ENCODE data around the gene PHYHD1.

PHYHD1 gene

DNA sequence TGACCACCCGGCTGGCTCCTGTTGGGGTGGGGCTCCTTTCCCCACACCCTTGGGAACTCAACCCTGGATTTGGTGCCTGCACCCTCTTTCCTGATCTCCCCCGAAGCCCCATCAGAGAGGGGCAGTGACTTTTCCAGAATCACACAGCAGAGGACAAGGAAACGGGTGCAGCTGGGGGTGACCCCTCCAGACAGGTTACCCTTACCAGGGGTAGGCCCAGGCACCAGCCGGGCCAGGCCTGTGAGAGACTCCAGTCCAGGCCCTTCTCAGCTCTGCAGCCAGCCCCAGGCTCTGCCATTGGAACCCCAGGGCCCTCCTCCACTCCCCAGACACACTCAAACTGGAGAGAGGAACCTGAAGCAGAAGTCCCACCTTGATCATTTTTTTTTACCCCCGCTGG, 19.0 kb upstream of the PHYHD1 start:
- no peak for DNase-seq

DNA sequence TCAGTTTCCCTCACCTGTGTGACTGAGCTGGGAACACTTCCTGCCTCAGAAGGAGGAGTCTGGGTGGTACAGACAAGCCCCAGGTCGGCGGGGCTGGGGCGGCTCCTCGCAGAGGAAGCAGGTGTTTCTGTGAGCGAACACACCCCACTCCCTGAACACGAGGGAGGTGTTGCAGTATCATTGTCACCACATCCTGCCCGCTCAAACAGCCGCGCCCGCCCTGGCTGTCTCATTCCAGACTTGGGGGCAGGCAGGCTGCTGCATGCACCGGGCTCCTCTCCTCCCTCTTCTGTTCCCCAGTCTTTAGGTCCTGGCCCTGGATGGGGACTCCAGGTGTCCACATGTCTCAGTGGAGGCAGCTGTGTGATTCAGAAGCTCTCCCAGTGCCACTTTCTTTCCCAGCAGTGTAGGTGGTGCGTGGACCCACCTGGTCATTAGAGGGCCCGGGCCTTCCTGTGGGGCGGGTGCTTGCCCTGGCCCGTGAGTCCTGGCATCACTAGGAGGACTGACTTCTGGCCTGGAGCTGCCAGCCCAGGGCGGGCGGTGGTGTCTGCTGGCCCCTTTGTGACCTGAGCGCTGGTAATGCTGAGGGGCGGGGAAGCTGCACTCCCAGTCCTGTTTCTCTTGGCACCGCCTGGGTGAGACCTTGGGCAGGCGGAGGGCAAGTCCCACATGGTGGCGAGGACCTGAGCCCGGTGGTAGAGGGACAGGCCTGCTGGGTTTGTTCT, 18.3 kb upstream of the PHYHD1 start:
- DNase-seq, result peak; percentile 64

DNA sequence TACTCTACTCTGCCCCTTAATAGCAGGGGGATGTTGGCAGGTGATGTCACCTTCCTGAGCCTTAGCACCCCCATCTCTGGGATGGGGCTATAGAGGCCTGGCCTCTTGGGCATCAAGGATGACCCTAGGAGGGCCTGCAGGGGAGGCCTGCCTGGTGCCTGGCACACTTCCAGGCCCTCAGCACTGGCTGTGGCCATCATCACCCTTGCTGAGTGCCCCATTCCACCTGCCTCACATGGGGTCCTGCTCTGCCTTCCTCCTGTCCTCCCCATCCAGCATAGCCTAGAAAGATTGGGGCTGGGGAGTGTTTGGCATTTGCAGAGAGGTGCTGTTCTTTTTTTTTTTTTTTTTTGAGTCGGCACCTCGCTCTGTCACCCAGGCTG, 17.7 kb upstream of the PHYHD1 start:
- no peak for DNase-seq

DNA sequence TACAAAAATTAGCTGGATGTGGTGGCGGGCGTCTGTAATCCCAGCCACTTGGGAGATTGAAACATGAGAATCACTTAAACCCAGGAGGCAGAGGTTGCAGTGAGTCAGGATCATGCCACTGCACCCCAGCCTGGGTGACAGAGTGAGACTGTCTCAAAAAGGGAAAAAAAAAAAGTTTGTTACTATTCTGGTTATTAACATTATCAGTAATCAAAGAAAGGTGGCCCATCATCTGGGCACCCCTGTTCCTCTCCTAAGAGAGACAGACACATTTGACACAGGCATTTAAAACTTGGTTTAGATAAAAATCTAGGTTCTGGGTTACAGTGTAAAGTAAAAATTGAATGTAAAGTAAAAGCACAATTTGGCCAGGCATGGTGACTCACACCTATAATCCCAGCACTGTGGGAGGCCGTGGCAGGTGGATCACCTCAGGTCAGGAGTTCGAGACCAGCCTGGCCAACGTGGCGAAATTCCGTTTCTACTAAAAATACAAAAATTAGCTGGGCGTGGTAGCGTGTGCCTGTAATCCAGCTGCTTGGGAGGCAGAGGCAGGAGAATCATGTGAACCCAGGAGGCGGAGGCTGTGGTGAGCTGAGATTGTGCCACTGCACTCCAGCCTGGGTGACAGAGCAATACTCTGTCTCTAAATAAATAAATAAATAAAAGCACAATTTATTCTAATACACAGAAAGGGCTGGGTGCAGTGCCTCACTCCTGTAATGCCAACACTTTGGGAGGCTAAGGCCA, 16.7 kb upstream of the PHYHD1 start:
- no peak for DNase-seq

DNA sequence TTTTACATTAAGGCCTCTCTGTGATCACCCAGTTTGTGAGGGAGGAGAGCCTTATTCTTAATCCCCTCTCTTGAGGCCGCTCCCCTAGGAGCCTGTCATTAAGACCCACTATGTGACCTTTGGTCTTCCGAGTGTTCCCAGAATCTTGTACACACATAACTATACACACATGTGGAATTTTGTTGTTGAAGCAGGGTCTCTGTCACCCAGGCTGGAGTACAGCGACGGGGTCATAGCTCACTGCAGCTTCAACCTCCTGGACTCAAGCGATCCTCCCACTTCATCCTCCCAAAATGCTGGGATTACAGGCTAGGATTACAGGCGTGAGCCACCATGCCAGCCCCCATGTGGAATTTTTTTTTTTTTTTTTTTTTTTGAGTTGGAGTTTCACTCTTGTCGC, 14.8 kb upstream of the PHYHD1 start:
- DNase-seq, result no peak

- no peak for DNase-seq
These were observed 14.0 kb upstream of the PHYHD1 start for GRCh38 chr9:128906741-128907140.

DNA sequence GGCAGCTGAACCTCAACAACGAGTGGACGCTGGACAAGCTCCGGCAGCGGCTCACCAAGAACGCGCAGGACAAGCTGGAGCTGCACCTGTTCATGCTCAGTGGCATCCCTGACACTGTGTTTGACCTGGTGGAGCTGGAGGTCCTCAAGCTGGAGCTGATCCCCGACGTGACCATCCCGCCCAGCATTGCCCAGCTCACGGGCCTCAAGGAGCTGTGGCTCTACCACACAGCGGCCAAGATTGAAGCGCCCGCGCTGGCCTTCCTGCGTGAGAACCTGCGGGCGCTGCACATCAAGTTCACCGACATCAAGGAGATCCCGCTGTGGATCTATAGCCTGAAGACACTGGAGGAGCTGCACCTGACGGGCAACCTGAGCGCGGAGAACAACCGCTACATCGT, 12.4 kb upstream of the PHYHD1 start:
- DNase-seq, result no peak

- DNase-seq, result no peak
These were observed 10.9 kb upstream of the PHYHD1 start for GRCh38 chr9:128909859-128910258.

DNA sequence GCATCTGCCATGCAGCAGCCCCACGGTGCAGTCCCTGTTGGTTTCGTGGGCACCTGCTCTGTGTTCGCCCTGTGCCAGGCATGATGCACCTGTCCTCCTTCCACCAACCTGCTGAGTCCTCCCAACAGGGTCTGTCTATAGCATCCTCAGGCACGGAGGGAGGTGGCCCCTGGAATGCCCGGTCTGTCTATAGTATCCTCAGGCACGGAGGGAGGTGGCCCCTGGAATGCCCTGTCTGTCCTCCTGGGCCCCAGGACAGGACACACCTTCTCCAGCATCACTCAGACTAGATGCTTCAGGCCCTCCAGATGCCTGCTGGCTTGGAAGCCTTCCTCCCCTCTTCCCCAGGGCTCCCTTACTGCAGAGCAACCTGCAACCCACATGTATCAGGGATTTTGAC, 9.9 kb upstream of the PHYHD1 start:
- no peak for DNase-seq

GRCh38 chr9:128911529-128912035, 9.2 kb upstream of the PHYHD1 start:
- DNase-seq, result no peak

- DNase-seq, result no peak
These were observed 8.4 kb upstream of the PHYHD1 start for GRCh38 chr9:128912270-128912853.

DNA sequence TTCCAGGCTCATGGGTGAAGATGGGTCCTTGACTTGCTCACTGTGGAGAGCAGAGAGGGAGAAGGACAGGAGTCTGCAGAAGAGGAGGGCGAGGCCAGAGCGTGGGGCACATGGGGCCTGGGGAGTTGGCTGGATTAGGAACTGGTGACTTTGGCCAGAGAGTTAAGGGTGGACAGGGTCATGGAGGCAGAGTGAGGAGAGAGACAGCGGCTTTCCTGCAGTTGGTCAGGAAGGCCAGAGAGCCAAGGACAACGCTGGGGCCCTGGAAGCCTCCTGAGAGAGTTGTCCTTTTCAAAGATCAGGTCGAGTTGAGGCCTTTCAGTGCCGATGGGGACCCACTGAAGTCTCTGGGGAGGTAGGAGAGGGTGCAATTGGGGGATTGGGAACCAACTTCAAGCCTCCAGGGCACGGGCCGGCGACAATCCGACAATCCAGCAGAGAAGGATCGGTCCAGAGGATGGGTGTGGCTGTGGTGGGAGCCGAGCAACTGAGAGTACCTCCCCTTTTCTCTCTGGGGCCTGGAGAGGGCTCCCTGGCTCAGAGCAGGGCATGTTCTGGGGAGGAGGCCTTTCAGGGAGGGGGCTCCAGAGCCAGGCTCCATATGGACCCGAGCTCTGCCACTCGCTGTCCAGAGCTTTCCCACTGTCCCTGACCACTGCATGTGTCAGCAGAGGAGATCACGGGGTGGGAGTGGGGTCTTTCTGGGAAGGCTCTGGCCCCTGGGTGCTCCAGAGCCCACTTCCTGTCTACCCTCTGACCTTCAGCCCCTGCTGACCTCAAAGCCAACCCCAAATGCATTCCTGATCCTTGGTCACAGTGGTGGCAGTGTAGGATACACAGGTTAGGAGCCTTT, 7.5 kb upstream of the PHYHD1 start:
- DNase-seq, result no peak

DNA sequence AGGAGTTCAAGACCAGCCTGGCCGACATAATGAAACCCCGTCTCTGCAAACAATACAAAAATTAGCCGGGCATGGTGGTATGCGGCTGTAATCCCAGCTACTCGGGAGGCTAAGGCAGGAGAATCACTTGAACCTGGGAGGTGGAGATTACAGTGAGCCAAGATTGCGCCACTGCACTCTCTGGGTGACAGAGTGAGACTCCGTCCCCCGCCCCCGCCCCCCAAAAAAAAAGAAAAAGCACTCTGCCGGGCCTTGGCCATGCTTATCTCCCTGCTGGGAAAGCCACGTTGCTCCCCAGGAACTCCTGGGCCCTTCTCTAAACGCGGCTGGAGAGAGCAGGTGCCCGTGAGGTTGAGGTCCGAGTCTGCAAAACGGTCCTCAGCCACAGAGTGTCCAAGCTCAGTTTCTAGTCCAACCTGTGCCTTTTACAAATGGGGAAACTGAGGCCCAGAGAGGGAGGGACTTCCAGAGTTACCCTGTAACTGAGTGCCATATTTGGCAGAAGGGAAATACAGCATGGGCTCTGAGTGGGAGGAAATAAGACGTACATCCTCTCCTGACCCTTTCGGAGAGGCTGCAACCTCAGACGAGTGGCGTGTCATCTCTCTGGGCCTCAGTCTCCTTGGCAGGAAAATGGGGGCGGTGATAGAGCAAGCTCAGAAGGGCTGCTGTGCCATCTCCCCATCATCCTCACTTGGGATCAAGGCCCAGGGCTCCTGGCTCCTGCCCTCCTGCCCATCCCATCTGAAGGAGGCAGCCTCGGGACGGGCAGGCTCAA, 6.6 kb upstream of the PHYHD1 start:
- DNase-seq, result no peak

DNA sequence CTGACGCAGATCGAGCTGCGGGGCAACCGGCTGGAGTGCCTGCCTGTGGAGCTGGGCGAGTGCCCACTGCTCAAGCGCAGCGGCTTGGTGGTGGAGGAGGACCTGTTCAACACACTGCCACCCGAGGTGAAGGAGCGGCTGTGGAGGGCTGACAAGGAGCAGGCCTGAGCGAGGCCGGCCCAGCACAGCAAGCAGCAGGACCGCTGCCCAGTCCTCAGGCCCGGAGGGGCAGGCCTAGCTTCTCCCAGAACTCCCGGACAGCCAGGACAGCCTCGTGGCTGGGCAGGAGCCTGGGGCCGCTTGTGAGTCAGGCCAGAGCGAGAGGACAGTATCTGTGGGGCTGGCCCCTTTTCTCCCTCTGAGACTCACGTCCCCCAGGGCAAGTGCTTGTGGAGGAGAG, 4.6 kb upstream of the PHYHD1 start:
- DNase-seq, result no peak

DNA sequence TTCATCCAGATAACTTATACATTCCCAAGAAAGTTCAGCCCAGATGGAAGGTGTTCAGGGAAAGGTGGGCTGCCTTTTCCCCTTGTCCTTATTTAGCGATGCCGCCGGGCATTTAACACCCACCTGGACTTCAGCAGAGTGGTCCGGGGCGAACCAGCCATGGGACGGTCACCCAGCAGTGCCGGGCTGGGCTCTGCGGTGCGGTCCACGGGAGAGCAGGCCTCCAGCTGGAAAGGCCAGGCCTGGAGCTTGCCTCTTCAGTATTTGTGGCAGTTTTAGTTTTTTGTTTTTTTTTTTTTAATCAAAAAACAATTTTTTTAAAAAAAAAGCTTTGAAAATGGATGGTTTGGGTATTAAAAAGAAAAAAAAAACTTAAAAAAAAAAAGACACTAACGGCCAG, 4.0 kb upstream of the PHYHD1 start:
- no peak for DNase-seq

- DNase-seq, result peak; percentile 83
These were observed 3.5 kb upstream of the PHYHD1 start for GRCh38 chr9:128917151-128917849.

GRCh38 chr9:128918921-128919320, 1.9 kb upstream of the PHYHD1 start:
- DNase-seq, result no peak

- no peak for DNase-seq
These were observed 1.2 kb upstream of the PHYHD1 start for GRCh38 chr9:128919402-128920089.

- DNase-seq, result peak; percentile 14
These were observed 1.3 kb downstream of the PHYHD1 start for GRCh38 chr9:128921881-128922763.

DNA sequence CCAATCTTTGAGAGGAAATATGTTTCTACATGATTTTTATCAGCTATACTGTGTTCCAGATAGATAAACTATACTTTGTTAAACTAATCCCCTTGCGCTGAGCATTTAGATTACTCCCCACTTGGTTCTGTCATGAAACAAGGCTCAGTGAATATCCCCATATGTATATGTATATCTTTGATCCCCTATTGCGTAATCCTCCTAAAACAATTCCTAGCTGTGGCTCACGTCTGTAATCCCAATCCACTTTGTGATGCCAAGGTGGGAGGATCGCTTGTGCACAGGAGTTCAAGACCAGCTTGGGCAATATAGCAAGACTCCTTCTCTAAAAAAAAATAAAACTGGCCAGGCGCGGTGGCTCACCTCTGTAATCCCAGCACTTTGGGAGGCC, 2.7 kb downstream of the PHYHD1 start:
- DNase-seq, result no peak

All from NCI-H2029 (cell line).